OCI-LY7 (cell line): ENCODE measurements around the gene GALNT5. TPM values are rescaled to one million over a fixed set of nuclear protein-coding genes. Genes with fewer than 3 reads are reported as not detected.

Experiments used
- BruUV-seq: library from RNA; stranded (reverse); fragments of 400-500 nt; replicated peaks from 2 replicates; lab custom pipeline; 2021; lab: Mats Ljungman, UMichigan
- CTCF ChIA-PET: fragments of 300-600 bp; sonication (Branson Sonifier 250); formaldehyde crosslinking; loops from one replicate; lab custom pipeline; 2022; ENCODE audit warnings: antibody characterized with exemption; ENCODE audit not compliant: unreplicated experiment; lab: Charles Lee
- POLR2A ChIA-PET: fragments of 300-600 bp; sonication (Branson Sonifier 250); formaldehyde crosslinking; loops from one replicate; lab custom pipeline; 2022; ENCODE audit warnings: antibody characterized with exemption; lab: Charles Lee
- DNase-seq: peaks from one replicate; pipeline ENCODE4 v3.0.0-alpha.2; 2015; ENCODE audit warnings: low spot score
- H2AFZ ChIP-seq: fragments of 200-600 bp; sonication (generic), shearing (Covaris generic); 2 replicates; pipeline ENCODE4 v1.6.1; 2014; ENCODE audit warnings: mild to moderate bottlenecking, antibody characterized with exemption, low read length, moderate library complexity
- H3K27ac ChIP-seq: fragments of 200-600 bp; sonication (generic); 2 replicates; pipeline ENCODE4 v1.5.1; 2014; ENCODE audit warnings: mixed run types, low read depth, mild to moderate bottlenecking, moderate library complexity, low read length, inconsistent platforms; ENCODE audit not compliant: poor library complexity, severe bottlenecking
- H3K36me3 ChIP-seq: fragments of 200-600 bp; sonication (generic); 2 replicates; pipeline ENCODE4 v1.6.1; 2014; ENCODE audit warnings: mild to moderate bottlenecking, antibody characterized with exemption, low read length, moderate library complexity, mixed read lengths; ENCODE audit not compliant: insufficient read depth
- H3K4me1 ChIP-seq: fragments of 200-600 bp; sonication (generic); 2 replicates; pipeline ENCODE4 v1.5.1; 2014; ENCODE audit warnings: mild to moderate bottlenecking, low read length; ENCODE audit not compliant: insufficient read depth, poor library complexity, severe bottlenecking
- H3K4me2 ChIP-seq: fragments of 200-600 bp; sonication (generic); 2 replicates; pipeline ENCODE4 v1.6.1; 2014; ENCODE audit warnings: mild to moderate bottlenecking, low read length
- H3K4me3 ChIP-seq: fragments of 200-600 bp; sonication (generic); 2 replicates; pipeline ENCODE4 v1.5.1; 2014; ENCODE audit warnings: mild to moderate bottlenecking, low read depth, low read length; ENCODE audit not compliant: poor library complexity, severe bottlenecking
- H3K79me2 ChIP-seq: fragments of 200-600 bp; sonication (generic); 2 replicates; pipeline ENCODE4 v1.6.1; 2016; ENCODE audit warnings: low read depth, mild to moderate bottlenecking, low read length, moderate library complexity, mixed read lengths; ENCODE audit not compliant: insufficient read depth
- H3K9me2 ChIP-seq: fragments of 200-600 bp; sonication (generic); 2 replicates; pipeline ENCODE4 v1.6.1; 2016; ENCODE audit warnings: mild to moderate bottlenecking, low read length, mixed read lengths; ENCODE audit not compliant: insufficient read depth
- H3K9me3 ChIP-seq: fragments of 200-600 bp; sonication (generic); 2 replicates; pipeline ENCODE4 v1.6.1; 2014; ENCODE audit warnings: mild to moderate bottlenecking, mixed run types, low read length, mixed read lengths
- H4K20me1 ChIP-seq: fragments of 200-600 bp; sonication (generic); 2 replicates; pipeline ENCODE4 v1.6.1; 2014; ENCODE audit warnings: mild to moderate bottlenecking, antibody characterized with exemption, low read length, moderate library complexity, mixed read lengths; ENCODE audit not compliant: insufficient read depth
- CTCF ChIP-seq: fragments of 200-600 bp; sonication (generic); conservative IDR thresholded peaks from 2 replicates; pipeline ENCODE4 v1.5.1; 2014; ENCODE audit warnings: mild to moderate bottlenecking, antibody characterized with exemption, low read length, moderate library complexity, mixed read lengths
- EZH2phosphoT487 ChIP-seq: fragments of 200-600 bp; sonication (generic); IDR thresholded peaks from 2 replicates; pipeline ENCODE4 v1.6.1; 2018; ENCODE audit warnings: low read depth, borderline replicate concordance, mild to moderate bottlenecking, mixed run types, antibody characterized with exemption, low read length, moderate library complexity, mixed read lengths
- intact Hi-C: fragments of 100-400 bp; cut with micrococcal nuclease; formaldehyde crosslinking; loops from one replicate; pipeline ENCODE4 v1.10.0; 2022; ENCODE audit not compliant: unreplicated experiment
- total RNA-seq, 2 experiments: library from RNA; depleted of rRNA in 1 of 2; stranded (reverse); fragments of >200 nt in 1 of 2; shearing (Covaris generic) in 1 of 2; gene quantifications; 2 replicates each; pipeline ENCODE4 v1.2.3, GENCODE V29; 2014 to 2022

Gene GALNT5
- total RNA-seq, 2 experiments from 2014 or later: not detected

GRCh38 chr2:157336137-157337010 is 78.9 kb downstream of the GALNT5 start:
- ChIA-PET POLR2A (interaction anchor here (0.6 to 2.1 kb wide), 12 partner anchors 9 to 153 kb away, joined by 3 to 6 read pairs (median 4); no protein-coding TSS in a partner anchor), CTCF (interaction anchor here (0.5 to 3.4 kb wide), 3 partner anchors 9 to 91 kb away, joined by 3 to 29 read pairs (median 3); no protein-coding TSS in a partner anchor)
- peak; percentile 72 for DNase-seq
- Histone ChIP-seq H4K20me1 (no peaks in the 10 kb centered on the region), H3K4me3 (no peak overlapping the region), H3K79me2 (no peaks in the 10 kb centered on the region), H3K4me1 (peaks cover 3% of the 10 kb centered on the region), H3K4me2 (peak overlapping the region; percentile 14; the same call in 1 of the 2 replicates), H3K36me3 (no peaks in the 10 kb centered on the region), H3K27ac (no peak overlapping the region), H3K9me3 (no peaks in the 10 kb centered on the region), H2AFZ (peak overlapping the region; percentile 56; the same call in 1 of the 2 replicates), H3K9me2 (no peaks in the 10 kb centered on the region)
- intact Hi-C loops: no loop called here
- no TSS peak for BruUV-seq
- TF ChIP-seq EZH2phosphoT487: no peak
- TF ChIP-seq CTCF: peak; percentile 97

GRCh38 chr2:157337978-157338377 is 80.5 kb downstream of the GALNT5 start:
- Histone ChIP-seq H3K4me1 (peaks cover 3% of the 10 kb centered on the region), H3K4me2 (no peak overlapping the region), H4K20me1 (no peaks in the 10 kb centered on the region), H2AFZ (no peak overlapping the region), H3K4me3 (no peak overlapping the region), H3K27ac (no peak overlapping the region), H3K9me3 (no peaks in the 10 kb centered on the region), H3K79me2 (no peaks in the 10 kb centered on the region), H3K9me2 (no peaks in the 10 kb centered on the region), H3K36me3 (no peaks in the 10 kb centered on the region)
- no peak for TF ChIP-seq CTCF
- no peak for TF ChIP-seq EZH2phosphoT487
- intact Hi-C loops: no loop called here
- POLR2A ChIA-PET: interaction anchor here (0.6 to 1.7 kb wide), 5 partner anchors 7 to 92 kb away, joined by 3 to 6 read pairs (median 4); no protein-coding TSS in a partner anchor
- BruUV-seq: no TSS peak
- CTCF ChIA-PET: interaction anchor here (3.4 kb wide), 1 partner anchor 11 kb away, joined by 29 read pairs; no protein-coding TSS in a partner anchor
- no peak for DNase-seq
